Mesenchymal stem cell (in vitro differentiated cells and primary cell): Measurements from ENCODE around the gene TAC1.
"Not testable (repeated sequence)": the region's sequence is repeated elsewhere in the genome, so short reads cannot be mapped to it uniquely, and the experiment has no call there.

Source experiments
- DNase-seq: peaks from one replicate; pipeline ENCODE4 v3.0.0-alpha.2; 2013
- H2AFZ ChIP-seq: one replicate; pipeline ENCODE4 v1.6.1; 2013; ENCODE audit warnings: low read depth, mild to moderate bottlenecking, control low read depth, inconsistent platforms, low read length, moderate library complexity
- H2AK5ac ChIP-seq: 2 replicates; pipeline ENCODE4 v1.6.1; 2013; ENCODE audit warnings: low read length, moderate library complexity, mild to moderate bottlenecking, inconsistent platforms; ENCODE audit not compliant: severe bottlenecking
- H2BK120ac ChIP-seq: one replicate; pipeline ENCODE4 v1.6.1; 2013; ENCODE audit warnings: low read depth, mild to moderate bottlenecking, inconsistent platforms, low read length, moderate library complexity
- H2BK12ac ChIP-seq, 2 experiments: one replicate each; pipeline ENCODE4 v1.6.1; 2013; ENCODE audit warnings: inconsistent platforms in 2 of 2, low read length in 2 of 2, mild to moderate bottlenecking in 2 of 2, moderate library complexity in 2 of 2, control low read depth in 1 of 2
- H2BK15ac ChIP-seq: one replicate; pipeline ENCODE4 v1.6.1; 2013; ENCODE audit warnings: mild to moderate bottlenecking, low read depth, inconsistent platforms; ENCODE audit not compliant: poor library complexity, severe bottlenecking
- H2BK5ac ChIP-seq: 2 replicates; pipeline ENCODE4 v1.6.1; 2013; ENCODE audit warnings: low read depth, mild to moderate bottlenecking, low read length, control low read depth, inconsistent platforms; ENCODE audit not compliant: poor library complexity, severe bottlenecking
- H3K14ac ChIP-seq, 2 experiments: one replicate each; pipeline ENCODE4 v1.6.1; 2013; ENCODE audit warnings: inconsistent platforms in 2 of 2, low read length in 2 of 2, control low read depth in 1 of 2, mild to moderate bottlenecking in 1 of 2, moderate library complexity in 1 of 2
- H3K18ac ChIP-seq, 2 experiments: one replicate each; pipeline ENCODE4 v1.6.1; 2013; ENCODE audit warnings: inconsistent platforms in 2 of 2, low read length in 2 of 2, control low read depth in 1 of 2, low read depth in 1 of 2, mild to moderate bottlenecking in 1 of 2
- H3K23ac ChIP-seq, 2 experiments: one replicate each; pipeline ENCODE4 v1.6.1; 2013; ENCODE audit warnings: inconsistent platforms in 2 of 2, low read length in 2 of 2, mild to moderate bottlenecking in 2 of 2, moderate library complexity in 2 of 2, control low read depth in 1 of 2
- H3K27ac ChIP-seq: 2 replicates; pipeline ENCODE4 v1.5.1; 2013; ENCODE audit warnings: mild to moderate bottlenecking, moderate library complexity, low read length, control low read depth, inconsistent platforms; ENCODE audit not compliant: poor library complexity, severe bottlenecking
- H3K27me3 ChIP-seq, 2 experiments: 2 replicates each; pipeline versions ENCODE4 v1.6.1 to v1.7.0; 2013; ENCODE audit warnings: low read length in 2 of 2, mild to moderate bottlenecking in 2 of 2, moderate library complexity in 2 of 2, control low read depth in 1 of 2, inconsistent platforms in 1 of 2; ENCODE audit not compliant: control insufficient read depth in 1 of 2, insufficient read depth in 1 of 2
- H3K36me3 ChIP-seq, 2 experiments: 2 replicates each; pipeline versions ENCODE4 v1.6.1 to v1.7.0; 2013; ENCODE audit warnings: low read length in 2 of 2, control low read depth in 1 of 2, inconsistent platforms in 1 of 2, low read depth in 1 of 2, mild to moderate bottlenecking in 1 of 2; ENCODE audit not compliant: insufficient read depth in 2 of 2, control insufficient read depth in 1 of 2
- H3K4ac ChIP-seq, 2 experiments: one replicate each; pipeline ENCODE4 v1.6.1; 2013; ENCODE audit warnings: inconsistent platforms in 2 of 2, low read length in 2 of 2, mild to moderate bottlenecking in 2 of 2, moderate library complexity in 2 of 2, control low read depth in 1 of 2, low read depth in 1 of 2
- H3K4me1 ChIP-seq: 2 replicates; pipeline ENCODE4 v1.6.1; 2013; ENCODE audit warnings: low read depth, low read length, control low read depth; ENCODE audit not compliant: control insufficient read depth, insufficient read depth
- H3K4me2 ChIP-seq: 2 replicates; pipeline ENCODE4 v1.6.1; 2013; ENCODE audit warnings: low read length, mild to moderate bottlenecking, inconsistent platforms; ENCODE audit not compliant: poor library complexity, severe bottlenecking
- H3K4me3 ChIP-seq, 2 experiments: 2 replicates each; pipeline versions ENCODE4 v1.5.1 to v1.7.0; 2013; ENCODE audit warnings: low read length in 2 of 2, mild to moderate bottlenecking in 2 of 2, control low read depth in 1 of 2, low read depth in 1 of 2; ENCODE audit not compliant: insufficient read depth in 1 of 2
- H3K79me1 ChIP-seq: replicated peaks from 2 replicates; pipeline ENCODE4 v1.6.1; 2013; ENCODE audit warnings: mild to moderate bottlenecking, control low read depth, low read length, inconsistent platforms; ENCODE audit not compliant: poor library complexity, severe bottlenecking
- H3K9ac ChIP-seq: 2 replicates; pipeline ENCODE4 v1.7.0; 2013; ENCODE audit warnings: mild to moderate bottlenecking, low read length, moderate library complexity
- H3K9me3 ChIP-seq: 2 replicates; pipeline ENCODE4 v1.7.0; 2013; ENCODE audit warnings: mild to moderate bottlenecking, low read length; ENCODE audit not compliant: control insufficient read depth
- H4K8ac ChIP-seq: one replicate; pipeline ENCODE4 v1.6.1; 2013; ENCODE audit warnings: inconsistent platforms, mild to moderate bottlenecking, low read length, moderate library complexity
- H4K91ac ChIP-seq: one replicate; pipeline ENCODE4 v1.6.1; 2013; ENCODE audit warnings: mild to moderate bottlenecking, low read length, inconsistent platforms
- WGBS: methylation state at CpG from one replicate; pipeline ENCODE4 v1.1.7; 2013; ENCODE audit warnings: mixed read lengths; 5-methylcytosine and 5-hydroxymethylcytosine counted together

Gene TAC1

DNA sequence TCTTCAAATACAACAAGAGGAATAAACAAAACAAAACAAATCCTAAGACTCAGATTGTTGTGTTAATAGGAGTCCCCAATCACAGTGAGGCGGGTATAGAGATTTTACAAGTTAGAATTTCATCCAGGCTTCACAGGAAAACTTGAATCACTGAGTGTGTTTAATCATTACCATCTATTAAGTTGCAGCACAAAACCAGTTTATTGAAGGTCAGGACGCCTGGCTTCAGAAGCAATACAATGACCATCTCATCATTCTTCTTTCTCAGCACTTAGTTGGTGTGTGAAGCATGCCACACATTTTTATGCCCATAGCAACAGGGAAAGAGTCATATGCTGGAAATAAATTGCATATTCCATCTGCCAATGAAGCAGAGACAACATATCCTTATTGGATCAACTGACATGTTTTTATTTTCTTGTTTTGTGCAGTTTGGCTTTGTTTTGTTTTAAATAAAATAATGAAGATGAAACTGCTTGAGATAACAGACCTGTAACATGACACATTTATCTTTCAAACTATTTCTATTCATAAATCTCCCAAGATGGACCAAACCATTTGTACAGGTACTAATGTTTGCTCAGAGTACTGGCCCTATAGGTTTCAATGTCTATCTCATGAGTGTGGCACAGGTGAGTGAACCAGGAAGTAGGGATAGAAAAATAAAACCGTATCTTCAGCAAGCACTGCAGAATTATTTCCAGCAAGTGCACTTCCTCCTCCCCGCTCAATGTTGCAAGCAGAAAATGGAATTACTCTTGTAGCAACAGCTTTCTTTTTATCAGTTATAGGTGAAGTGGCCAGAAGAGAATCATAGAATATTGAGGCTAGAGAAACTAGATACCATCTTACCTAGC, 40.4 kb downstream of the TAC1 start:
- Histone ChIP-seq H2AK5ac (no peak overlapping the region), H3K4me1 (no peaks in the 10 kb centered on the region), H3K9ac (no peak overlapping the region), H2BK12ac (no peak overlapping the region), H4K8ac (no peak overlapping the region), H3K4me3 (no peak overlapping the region), H3K27ac (no peak overlapping the region), H3K27me3 (no peaks in the 10 kb centered on the region), H4K91ac (no peak overlapping the region), H2BK120ac (no peak overlapping the region), H3K4me2 (no peak overlapping the region), H3K23ac (no peak overlapping the region), H3K36me3 (no peaks in the 10 kb centered on the region), H3K9me3 (no peaks in the 10 kb centered on the region), H2BK5ac (no peak overlapping the region), H3K14ac (no peak overlapping the region), H3K79me1 (no peaks in the 10 kb centered on the region), H3K18ac (no peak overlapping the region), H2AFZ (no peak overlapping the region), H3K4ac (no peak overlapping the region), H2BK15ac (no peak overlapping the region)
- no peak for DNase-seq
- no CpG with 5 or more reads among the region's 4 CpGs for WGBS

DNA sequence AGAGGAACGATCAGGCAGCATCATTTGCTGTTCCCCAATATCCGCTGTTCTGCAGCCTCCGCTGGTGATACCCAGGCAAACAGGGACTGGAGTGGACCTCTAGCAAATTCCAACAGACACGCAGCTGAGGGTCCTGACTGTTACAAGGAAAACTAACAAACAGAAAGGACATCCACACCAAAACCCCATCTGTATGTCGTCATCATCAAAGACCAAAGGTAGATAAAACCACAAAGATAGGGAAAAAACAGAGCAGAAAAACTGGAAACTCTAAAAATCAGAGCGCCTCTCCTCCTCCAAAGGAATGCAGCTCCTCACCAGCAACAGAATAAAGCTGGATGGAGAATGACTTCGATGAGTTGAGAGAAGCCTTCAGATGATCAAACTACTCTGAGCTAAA, 54.5 kb downstream of the TAC1 start:
- H3K9ac ChIP-seq, H4K8ac ChIP-seq, DNase-seq, H3K27ac ChIP-seq, H2BK12ac ChIP-seq, H3K18ac ChIP-seq, H2AK5ac ChIP-seq, H3K27me3 ChIP-seq, H3K79me1 ChIP-seq, H3K4ac ChIP-seq, H2AFZ ChIP-seq, H2BK15ac ChIP-seq, H3K36me3 ChIP-seq, H2BK120ac ChIP-seq, H3K4me2 ChIP-seq, H2BK5ac ChIP-seq, H3K4me1 ChIP-seq, H3K23ac ChIP-seq, H3K14ac ChIP-seq, H3K4me3 ChIP-seq, H4K91ac ChIP-seq, H3K9me3 ChIP-seq: not testable (repeated sequence)
- 76% methylated on average over 5 of the region's 7 CpGs for WGBS
